SK-N-SH (cell line): Measurements from ENCODE around the gene PALM. TPM values are rescaled to one million over a fixed set of nuclear protein-coding genes. Genes with fewer than 3 reads are reported as not detected.

Experiments used
- CTCF ChIA-PET: fragments of 300-600, 350-600 bp; formaldehyde crosslinking; extraction: SDS; loops from one replicate; lab custom pipeline; 2021; lab: Yijun Ruan, JAX
- POLR2A ChIA-PET: fragments of 350-600 bp; sonication (Branson Sonifier 250); formaldehyde crosslinking; extraction: SDS; loops from one replicate; lab custom pipeline; 2020; ENCODE audit warnings: antibody characterized with exemption, inconsistent platforms; lab: Yijun Ruan, JAX
- DNase-seq: peaks from one replicate; pipeline ENCODE4 v3.0.0; 2012
- H2AFZ ChIP-seq: fragments of 200-600 bp; sonication (generic); 2 replicates; pipeline ENCODE4 v1.8.1; 2016; ENCODE audit warnings: antibody characterized with exemption, mild to moderate bottlenecking, low read depth
- H3F3A ChIP-seq: fragments of 200-600 bp; sonication (generic); replicated peaks from 2 replicates; pipeline ENCODE3; 2016; ENCODE audit warnings: antibody characterized with exemption, mild to moderate bottlenecking; ENCODE audit not compliant: insufficient read depth
- H3K27ac ChIP-seq, 2 experiments: fragments of 200-500 bp in 1 of 2; fragments of 200-600 bp in 1 of 2; sonication (Bioruptor generic) in 1 of 2; sonication (generic), shearing (Covaris generic) in 1 of 2; 2 replicates each; pipeline versions ENCODE4 v1.5.1 to v1.6.1; 2014 to 2016; ENCODE audit warnings: low read depth in 2 of 2, inconsistent platforms in 1 of 2, low read length in 1 of 2, mild to moderate bottlenecking in 1 of 2, mixed read lengths in 1 of 2
- H3K27me3 ChIP-seq: fragments of 200-600 bp; sonication (generic), shearing (Covaris generic); 2 replicates; pipeline ENCODE4 v1.6.1; 2016; ENCODE audit warnings: mixed run types; ENCODE audit not compliant: insufficient read depth
- H3K36me3 ChIP-seq, 2 experiments: fragments of 200-500 bp in 1 of 2; fragments of 200-600 bp in 1 of 2; sonication (Bioruptor generic) in 1 of 2; sonication (generic) in 1 of 2; replicated peaks in 1 of 2; 2 replicates each; pipeline versions ENCODE3 to v1.5.1; 2014 to 2016; ENCODE audit warnings: low read length in 1 of 2, mild to moderate bottlenecking in 1 of 2; ENCODE audit not compliant: insufficient read depth in 2 of 2, control insufficient read depth in 1 of 2
- H3K4me1 ChIP-seq, 2 experiments: fragments of 200-500 bp in 1 of 2; fragments of 200-600 bp in 1 of 2; sonication (Bioruptor generic) in 1 of 2; sonication (generic), shearing (Covaris generic) in 1 of 2; 2 replicates each; pipeline versions ENCODE4 v1.5.1 to v1.6.1; 2014 to 2016; ENCODE audit warnings: low read depth in 1 of 2, low read length in 1 of 2, mixed run types in 1 of 2; ENCODE audit not compliant: insufficient read depth in 2 of 2, control insufficient read depth in 1 of 2
- H3K4me2 ChIP-seq: fragments of 200-600 bp; sonication (generic), shearing (Covaris generic); 2 replicates; pipeline ENCODE4 v1.6.1; 2017; ENCODE audit warnings: mixed run types
- H3K4me3 ChIP-seq, 2 experiments: fragments of 200-500 bp in 1 of 2; fragments of 200-600 bp in 1 of 2; sonication (Bioruptor generic) in 1 of 2; sonication (generic), shearing (Covaris generic) in 1 of 2; 2 replicates each; pipeline versions ENCODE4 v1.5.1 to v1.8.1; 2014 to 2016; ENCODE audit warnings: low read depth in 2 of 2, inconsistent platforms in 1 of 2, low read length in 1 of 2, mild to moderate bottlenecking in 1 of 2, mixed read lengths in 1 of 2, moderate library complexity in 1 of 2
- H3K79me2 ChIP-seq: fragments of 200-600 bp; sonication (generic); 2 replicates; pipeline ENCODE4 v1.8.1; 2017; ENCODE audit warnings: mild to moderate bottlenecking; ENCODE audit not compliant: insufficient read depth
- H3K9ac ChIP-seq: fragments of 200-600 bp; sonication (generic); 2 replicates; pipeline ENCODE4 v1.6.1; 2017; ENCODE audit warnings: mixed run types
- H3K9me2 ChIP-seq: fragments of 200-600 bp; sonication (generic); 2 replicates; pipeline ENCODE4 v1.6.1; 2017; ENCODE audit warnings: mixed run types
- H3K9me3 ChIP-seq: fragments of 200-600 bp; sonication (generic); 2 replicates; pipeline ENCODE4 v1.6.1; 2017; ENCODE audit warnings: mixed run types, mild to moderate bottlenecking, moderate library complexity
- H4K20me1 ChIP-seq: fragments of 200-600 bp; sonication (generic); 2 replicates; pipeline ENCODE4 v1.6.1; 2017; ENCODE audit warnings: mild to moderate bottlenecking, mixed run types; ENCODE audit not compliant: insufficient read depth
- CTCF ChIP-seq: fragments of 200-600 bp; sonication (generic); IDR thresholded peaks from 2 replicates; pipeline ENCODE4 v1.6.1; 2017; ENCODE audit warnings: antibody characterized with exemption, mild to moderate bottlenecking, moderate library complexity
- ELF1 ChIP-seq: IDR thresholded peaks from 2 replicates; pipeline ENCODE4 v1.4.0; 2012
- EZH2phosphoT487 ChIP-seq: fragments of 200-600 bp; sonication (generic); IDR thresholded peaks from 2 replicates; pipeline ENCODE4 v1.6.1; 2017; ENCODE audit warnings: low read depth, mixed run types, mild to moderate bottlenecking, antibody characterized with exemption, moderate library complexity, borderline replicate concordance
- FOXM1 ChIP-seq: IDR thresholded peaks from 2 replicates; pipeline ENCODE4 v1.4.0; 2012; ENCODE audit warnings: low read depth, mild to moderate bottlenecking
- GABPA ChIP-seq: IDR thresholded peaks from 2 replicates; pipeline ENCODE4 v1.4.0; 2012; ENCODE audit warnings: low read depth, mild to moderate bottlenecking
- NFIC ChIP-seq: IDR thresholded peaks from 2 replicates; pipeline ENCODE4 v1.4.0; 2012; ENCODE audit warnings: borderline replicate concordance
- NRF1 ChIP-seq: IDR thresholded peaks from 2 replicates; pipeline ENCODE4 v1.6.1; 2012; ENCODE audit warnings: low read depth, mild to moderate bottlenecking, low read length
- PBX3 ChIP-seq: IDR thresholded peaks from 2 replicates; pipeline ENCODE4; 2012
- RAD21 ChIP-seq: IDR thresholded peaks from 2 replicates; pipeline ENCODE4 v1.6.1; 2012; ENCODE audit warnings: mild to moderate bottlenecking, low read length
- RCOR1 ChIP-seq: fragments of 150-350 bp; IDR thresholded peaks from 2 replicates; pipeline ENCODE4 v1.6.1; 2017; ENCODE audit warnings: antibody characterized with exemption, low read length
- SMC3 ChIP-seq: IDR thresholded peaks from 2 replicates; pipeline ENCODE4 v1.6.1; 2012; ENCODE audit warnings: low read depth, low read length, improper control_type of control experiment
- TCF12 ChIP-seq: IDR thresholded peaks from 2 replicates; pipeline ENCODE4 v1.4.0; 2012
- YY1 ChIP-seq: IDR thresholded peaks from 2 replicates; pipeline ENCODE4 v1.4.0; 2012; ENCODE audit warnings: low read depth, mild to moderate bottlenecking
- ZBTB33 ChIP-seq: IDR thresholded peaks from 2 replicates; pipeline ENCODE4 v1.4.0; 2012; ENCODE audit warnings: low read depth, borderline replicate concordance
- WGBS: methylation state at CpG from one replicate; pipeline ENCODE4 v1.1.6; 2017; ENCODE audit warnings: low lambda C conversion rate; 5-methylcytosine and 5-hydroxymethylcytosine counted together
- polyA plus RNA-seq, 3 experiments: library from polyadenylated mRNA; depleted of rRNA; stranded (reverse); fragments of >200 nt; gene quantifications; 2 replicates each; pipeline ENCODE4 v1.2.3, GENCODE V29; 2012
- TF ChIP-seq, protein P1 (sequence below): fragments of 150-350 bp; IDR thresholded peaks from 2 replicates; pipeline ENCODE4 v1.6.1; 2017; ENCODE audit warnings: antibody characterized with exemption, low read length, low read depth, borderline replicate concordance
- TF ChIP-seq, protein P2 (sequence below): IDR thresholded peaks from 2 replicates; pipeline ENCODE4 v1.4.0; 2012; ENCODE audit warnings: low read depth, borderline replicate concordance

Gene PALM
- polyA plus RNA-seq, 1 of the 3 experiments (the other 2 are of a cell fraction): 15.6 TPM

GRCh38 chr19:772730-773436 is 64.1 kb downstream of the PALM start:
- no peaks in the 10 kb centered on the region for H3K27me3 ChIP-seq
- DNase-seq: no peak
- no peak overlapping the region for H2AFZ ChIP-seq
- no peaks in the 10 kb centered on the region for H4K20me1 ChIP-seq
- no peak overlapping the region for H3K27ac ChIP-seq
- TF ChIP-seq RCOR1 (no peak), CTCF (no peak), NFIC (no peak), NRF1 (no peak), TCF12 (no peak), EZH2phosphoT487 (no peak), ELF1 (no peak), ZBTB33 (no peak), FOXM1 (no peak), RAD21 (no peak), GABPA (no peak), PBX3 (no peak), YY1 (no peak), SMC3 (no peak)
- TF ChIP-seq, protein P1, sequence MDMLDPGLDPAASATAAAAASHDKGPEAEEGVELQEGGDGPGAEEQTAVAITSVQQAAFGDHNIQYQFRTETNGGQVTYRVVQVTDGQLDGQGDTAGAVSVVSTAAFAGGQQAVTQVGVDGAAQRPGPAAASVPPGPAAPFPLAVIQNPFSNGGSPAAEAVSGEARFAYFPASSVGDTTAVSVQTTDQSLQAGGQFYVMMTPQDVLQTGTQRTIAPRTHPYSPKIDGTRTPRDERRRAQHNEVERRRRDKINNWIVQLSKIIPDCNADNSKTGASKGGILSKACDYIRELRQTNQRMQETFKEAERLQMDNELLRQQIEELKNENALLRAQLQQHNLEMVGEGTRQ: no peak
- TF ChIP-seq, protein P2, sequence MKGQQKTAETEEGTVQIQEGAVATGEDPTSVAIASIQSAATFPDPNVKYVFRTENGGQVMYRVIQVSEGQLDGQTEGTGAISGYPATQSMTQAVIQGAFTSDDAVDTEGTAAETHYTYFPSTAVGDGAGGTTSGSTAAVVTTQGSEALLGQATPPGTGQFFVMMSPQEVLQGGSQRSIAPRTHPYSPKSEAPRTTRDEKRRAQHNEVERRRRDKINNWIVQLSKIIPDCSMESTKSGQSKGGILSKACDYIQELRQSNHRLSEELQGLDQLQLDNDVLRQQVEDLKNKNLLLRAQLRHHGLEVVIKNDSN: no peak
- ChIA-PET POLR2A (interaction anchor here (0.5 kb wide), 1 partner anchor 69 kb away, joined by 3 read pairs; no protein-coding TSS in a partner anchor), CTCF (interaction anchor here (0.7 to 1.3 kb wide), 4 partner anchors 58 to 141 kb away, joined by 3 to 4 read pairs (median 3); partner anchors contain the start of gene CFD)
- H3K9me3 ChIP-seq: no peaks in the 10 kb centered on the region
- H3K9ac ChIP-seq: no peak overlapping the region
- H3K9me2 ChIP-seq: no peaks in the 10 kb centered on the region
- H3K4me2 ChIP-seq: no peak overlapping the region
- no peak overlapping the region for H3K4me3 ChIP-seq
- H3K79me2 ChIP-seq: no peaks in the 10 kb centered on the region
- 78% methylated on average over 9 of the region's 18 CpGs for whole genome bisulfite sequencing
- H3F3A ChIP-seq: peaks cover 7% of the 10 kb centered on the region
- H3K4me1 ChIP-seq: no peaks in the 10 kb centered on the region
- no peaks in the 10 kb centered on the region for H3K36me3 ChIP-seq
